Measurements from ENCODE around the gene MSRB3. TPM values are rescaled to one million over a fixed set of nuclear protein-coding genes. Genes with fewer than 3 reads are reported as not detected.

The MSRB3 gene
- polyA plus RNA-seq, 1 of the 3 experiments (the other 2 are of a cell fraction), result 24.3 TPM

- Histone ChIP-seq H3K4me3 (ENCODE audit: low read depth in 2 of 2, low read length in 1 of 2) (no peak overlapping the region), H3F3A (replicated peaks; ENCODE audit: insufficient read depth) (peaks cover 14% of the 10 kb centered on the region), H3K4me1 (ENCODE audit: control insufficient read depth in 1 of 2, insufficient read depth in 2 of 2, low read depth in 1 of 2, low read length in 1 of 2) (peaks cover 0 to 24% of the 10 kb centered on the region in 2 experiments; a peak in 3 of 4 replicates), H3K27me3 (ENCODE audit: insufficient read depth) (no peaks in the 10 kb centered on the region), H3K9me2 (no peaks in the 10 kb centered on the region), H3K36me3 (replicated peaks in 1 of 2; ENCODE audit: control insufficient read depth in 1 of 2, insufficient read depth in 2 of 2, low read length in 1 of 2) (peaks cover 13 to 20% of the 10 kb centered on the region in 2 experiments), H3K4me2 (peak overlapping the region; percentile 14), H3K27ac (ENCODE audit: low read depth in 2 of 2, low read length in 1 of 2) (peak overlapping the region; percentile 39 to 64; a peak in 3 of 4 replicates), H4K20me1 (ENCODE audit: insufficient read depth) (no peaks in the 10 kb centered on the region), H3K9ac (no peak overlapping the region), H3K9me3 (no peaks in the 10 kb centered on the region), H3K79me2 (ENCODE audit: insufficient read depth) (no peaks in the 10 kb centered on the region), H2AFZ (ENCODE audit: low read depth) (no peak overlapping the region)
- CTCF ChIA-PET, result no interaction called here
- TF ChIP-seq TCF12 (IDR thresholded peaks at IDR 0.05) (peak; percentile 42; the same call in 1 of the 2 replicates), GATA2 (CRISPR knock-in tag; IDR thresholded peaks at IDR 0.05) (no peak)
- no peak for DNase-seq
- POLR2A ChIA-PET, result no interaction called here
Observed at GRCh38 chr12:65459545-65459944, 181.1 kb downstream of the MSRB3 start.

- no peaks in the 10 kb centered on the region for H3K9me2 ChIP-seq
- H4K20me1 ChIP-seq (ENCODE audit: insufficient read depth), result no peaks in the 10 kb centered on the region
- peak overlapping the region; percentile 14 for H3K4me2 ChIP-seq
- no peak overlapping the region for H2AFZ ChIP-seq (ENCODE audit: low read depth)
- POLR2A ChIA-PET, result no interaction called here
- peak overlapping the region in 1 of 2 experiments; percentile 64; a peak in 2 of 4 replicates for H3K27ac ChIP-seq (ENCODE audit: low read depth in 2 of 2, low read length in 1 of 2)
- no peaks in the 10 kb centered on the region for H3K79me2 ChIP-seq (ENCODE audit: insufficient read depth)
- H3K4me1 ChIP-seq (ENCODE audit: control insufficient read depth in 1 of 2, insufficient read depth in 2 of 2, low read depth in 1 of 2, low read length in 1 of 2), result peaks cover 0 to 27% of the 10 kb centered on the region in 2 experiments; a peak in 3 of 4 replicates
- H3K9me3 ChIP-seq, result no peaks in the 10 kb centered on the region
- H3K27me3 ChIP-seq (ENCODE audit: insufficient read depth), result no peaks in the 10 kb centered on the region
- H3K9ac ChIP-seq, result no peak overlapping the region
- no peak overlapping the region for H3K4me3 ChIP-seq (ENCODE audit: low read depth in 2 of 2, low read length in 1 of 2)
- CTCF ChIA-PET, result no interaction called here
- WGBS (ENCODE audit: low lambda C conversion rate), result 77% methylated on average over 2 of the region's 8 CpGs
- H3K36me3 ChIP-seq (replicated peaks in 1 of 2; ENCODE audit: control insufficient read depth in 1 of 2, insufficient read depth in 2 of 2, low read length in 1 of 2), result peaks cover 9 to 19% of the 10 kb centered on the region in 2 experiments
- TF ChIP-seq CHD2 (IDR thresholded peaks at IDR 0.05; ENCODE audit: low read length, partially characterized antibody), result no peak
- no peak for TF ChIP-seq NFIC (IDR thresholded peaks at IDR 0.05; ENCODE audit: borderline replicate concordance)
- no peak for TF ChIP-seq FOSL2 (IDR thresholded peaks at IDR 0.05; ENCODE audit: borderline replicate concordance, low read depth)
- TF ChIP-seq USF1 (IDR thresholded peaks at IDR 0.05; ENCODE audit: borderline replicate concordance, low read depth), result no peak
- TF ChIP-seq RFX5 (IDR thresholded peaks at IDR 0.05; ENCODE audit: low read length), result no peak
- TF ChIP-seq MXI1 (IDR thresholded peaks at IDR 0.05; ENCODE audit: low read depth, low read length), result no peak
- peaks cover 19% of the 10 kb centered on the region for H3F3A ChIP-seq (replicated peaks; ENCODE audit: insufficient read depth)
- no peak for DNase-seq
Observed at GRCh38 chr12:65460063-65460462, 181.6 kb downstream of the MSRB3 start.

GRCh38 chr12:65461017-65461416 is 182.5 kb downstream of the MSRB3 start:
- Histone ChIP-seq H2AFZ (ENCODE audit: low read depth) (no peak overlapping the region), H3K79me2 (ENCODE audit: insufficient read depth) (no peaks in the 10 kb centered on the region), H3K27ac (ENCODE audit: low read depth in 2 of 2, low read length in 1 of 2) (no peak overlapping the region), H3K36me3 (replicated peaks in 1 of 2; ENCODE audit: control insufficient read depth in 1 of 2, insufficient read depth in 2 of 2, low read length in 1 of 2) (peaks cover 9 to 15% of the 10 kb centered on the region in 2 experiments), H3K9me3 (no peaks in the 10 kb centered on the region), H3K4me1 (ENCODE audit: control insufficient read depth in 1 of 2, insufficient read depth in 2 of 2, low read depth in 1 of 2, low read length in 1 of 2) (peaks cover 0 to 35% of the 10 kb centered on the region in 2 experiments), H3K9me2 (no peaks in the 10 kb centered on the region), H3K9ac (no peak overlapping the region), H3K4me3 (ENCODE audit: low read depth in 2 of 2, low read length in 1 of 2) (no peak overlapping the region), H3K27me3 (ENCODE audit: insufficient read depth) (no peaks in the 10 kb centered on the region), H4K20me1 (ENCODE audit: insufficient read depth) (no peaks in the 10 kb centered on the region), H3F3A (replicated peaks; ENCODE audit: insufficient read depth) (peaks cover 24% of the 10 kb centered on the region), H3K4me2 (no peak overlapping the region)
- ChIA-PET CTCF (no interaction called here), POLR2A (no interaction called here)
- no peak for DNase-seq
- WGBS (ENCODE audit: low lambda C conversion rate), result 54% methylated on average over 2 of the region's 2 CpGs
- no peak for TF ChIP-seq YY1 (IDR thresholded peaks at IDR 0.05; ENCODE audit: low read depth)
- TF ChIP-seq REST (IDR thresholded peaks at IDR 0.05; ENCODE audit: low read depth, low read length), result peak; percentile 86
